GM21528 (cell line): ENCODE results near the gene FAM20B.

ENCODE experiments used
- ATAC-seq: cut with Tn5 transposase; IDR thresholded peaks from one replicate; pipeline ENCODE4 v1.9.1; 2021; ENCODE audit warnings: mild to moderate bottlenecking, moderate library complexity; ENCODE audit not compliant: unreplicated experiment, low FRiP score

Gene FAM20B

GRCh38 chr1:179090923-179091322, 65.2 kb downstream of the FAM20B start:
- ATAC-seq, result no peak

- no peak for ATAC-seq
These were observed 66.0 kb downstream of the FAM20B start for GRCh38 chr1:179091691-179092165.

- no peak for ATAC-seq
These were observed 67.3 kb downstream of the FAM20B start for GRCh38 chr1:179092896-179093461.

GRCh38 chr1:179094818-179095217, 69.1 kb downstream of the FAM20B start:
- no peak for ATAC-seq

GRCh38 chr1:179095377-179095776, 69.7 kb downstream of the FAM20B start:
- ATAC-seq, result no peak

GRCh38 chr1:179095924-179096323, 70.2 kb downstream of the FAM20B start:
- no peak for ATAC-seq

- ATAC-seq, result no peak
These were observed 74.2 kb downstream of the FAM20B start for GRCh38 chr1:179099891-179100290.

- no peak for ATAC-seq
These were observed 75.9 kb downstream of the FAM20B start for GRCh38 chr1:179101566-179101965.

GRCh38 chr1:179103999-179104398, 78.3 kb downstream of the FAM20B start:
- ATAC-seq, result no peak

GRCh38 chr1:179104611-179105250, 79.0 kb downstream of the FAM20B start:
- ATAC-seq, result no peak

- ATAC-seq, result no peak
These were observed 79.7 kb downstream of the FAM20B start for GRCh38 chr1:179105393-179105792.

- ATAC-seq, result no peak
These were observed 82.3 kb downstream of the FAM20B start for GRCh38 chr1:179107706-179108629.

- no peak for ATAC-seq
These were observed 83.0 kb downstream of the FAM20B start for GRCh38 chr1:179108644-179109043.

- ATAC-seq, result no peak
These were observed 89.5 kb downstream of the FAM20B start for GRCh38 chr1:179115181-179115580.

- ATAC-seq, result no peak
These were observed 93.8 kb downstream of the FAM20B start for GRCh38 chr1:179119513-179119912.

- no peak for ATAC-seq
These were observed 95.0 kb downstream of the FAM20B start for GRCh38 chr1:179120736-179121135.

- ATAC-seq, result no peak
These were observed 95.7 kb downstream of the FAM20B start for GRCh38 chr1:179121159-179121938.

- ATAC-seq, result no peak
These were observed 99.2 kb downstream of the FAM20B start for GRCh38 chr1:179124873-179125272.
